ENCODE results near the gene ROPN1L. TPM values are rescaled to one million over a fixed set of nuclear protein-coding genes. Genes with fewer than 3 reads are reported as not detected.

The ROPN1L gene
- total and polyA plus RNA-seq, 2 of the 13 experiments (the other 11 are each of a cell fraction or from before 2014, with no cell fraction given) = not detected

- 0 out of 2 replicates have a peak, but pooled peaks have one; percentile 18 for TF ChIP-seq RAD51 (IDR thresholded peaks at IDR 0.05; ENCODE audit: borderline replicate concordance)
- no peak for TF ChIP-seq TRIM24 (CRISPR knock-in tag; IDR thresholded peaks at IDR 0.05)
- TF ChIP-seq, protein P1, sequence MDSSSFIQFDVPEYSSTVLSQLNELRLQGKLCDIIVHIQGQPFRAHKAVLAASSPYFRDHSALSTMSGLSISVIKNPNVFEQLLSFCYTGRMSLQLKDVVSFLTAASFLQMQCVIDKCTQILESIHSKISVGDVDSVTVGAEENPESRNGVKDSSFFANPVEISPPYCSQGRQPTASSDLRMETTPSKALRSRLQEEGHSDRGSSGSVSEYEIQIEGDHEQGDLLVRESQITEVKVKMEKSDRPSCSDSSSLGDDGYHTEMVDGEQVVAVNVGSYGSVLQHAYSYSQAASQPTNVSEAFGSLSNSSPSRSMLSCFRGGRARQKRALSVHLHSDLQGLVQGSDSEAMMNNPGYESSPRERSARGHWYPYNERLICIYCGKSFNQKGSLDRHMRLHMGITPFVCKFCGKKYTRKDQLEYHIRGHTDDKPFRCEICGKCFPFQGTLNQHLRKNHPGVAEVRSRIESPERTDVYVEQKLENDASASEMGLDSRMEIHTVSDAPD (CRISPR knock-in tag; IDR thresholded peaks at IDR 0.05) = no peak
- TF ChIP-seq TAF1 (CRISPR knock-in tag; IDR thresholded peaks at IDR 0.05) = no peak
Measured at GRCh38 chr5:10485142-10485795, 43.6 kb downstream of the ROPN1L start (continued).

DNA sequence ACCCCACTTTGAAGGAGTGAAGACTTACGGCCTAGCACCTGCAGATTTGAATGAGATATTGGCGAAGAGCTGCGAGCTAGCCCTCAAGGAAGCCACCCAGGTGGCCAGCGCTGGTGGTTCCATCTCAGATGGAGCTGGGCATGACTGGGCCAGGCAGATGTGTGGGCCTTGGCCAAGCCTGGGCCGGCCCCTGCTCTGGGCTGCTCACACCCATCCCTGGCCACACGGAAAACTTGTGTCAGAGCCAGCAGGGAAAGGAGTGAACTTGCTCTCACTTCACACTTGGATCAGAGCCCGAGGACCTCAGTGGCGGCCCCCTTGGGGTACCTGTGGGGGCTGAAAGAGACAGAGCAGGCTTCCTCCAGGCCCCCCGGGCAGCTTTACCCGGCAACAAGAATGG, 44.2 kb downstream of the ROPN1L start:
- Histone ChIP-seq H3K27me3 (ENCODE audit: control insufficient read depth in 1 of 2, insufficient read depth in 2 of 2, low read length in 2 of 2) (peaks cover 0 to 40% of the 10 kb centered on the region in 2 experiments; a peak in 4 of 5 replicates), H3K4me2 (ENCODE audit: low read depth, low read length) (no peak overlapping the region), H3K4me1 (ENCODE audit: insufficient read depth, low read length) (peaks cover 13% of the 10 kb centered on the region), H2AFZ (ENCODE audit: low read length) (no peak overlapping the region), H4K20me1 (ENCODE audit: insufficient read depth, low read length) (no peaks in the 10 kb centered on the region), H3K9me3 (ENCODE audit: low read length) (no peaks in the 10 kb centered on the region), H3K36me3 (replicated peaks in 1 of 2; ENCODE audit: control insufficient read depth in 1 of 2, insufficient read depth in 2 of 2, low read length in 2 of 2) (no peaks in the 10 kb centered on the region), H3K9ac (ENCODE audit: insufficient read depth, low read depth, low read length) (no peak overlapping the region), H3K79me2 (ENCODE audit: insufficient read depth, low read length) (no peaks in the 10 kb centered on the region), H3K27ac (ENCODE audit: extremely low read length, insufficient read depth, low read length) (no peak overlapping the region), H3K4me3 (replicated peaks in 1 of 3; ENCODE audit: insufficient read depth in 1 of 3, low read depth in 2 of 3, low read length in 3 of 3) (no peak overlapping the region)
- ChIA-PET POLR2A (no interaction called here), CTCF (ENCODE audit: low intra/inter-chr PET ratio, low total read pairs) (no interaction called here)
- intact Hi-C loops (cut with micrococcal nuclease; ENCODE audit: unreplicated experiment) = no loop called here
- BruUV-seq (replicated peaks) = no TSS peak
- TF ChIP-seq KDM1A (CRISPR knock-in tag; IDR thresholded peaks at IDR 0.05) (no peak), ZNF766 (CRISPR knock-in tag; IDR thresholded peaks at IDR 0.05; ENCODE audit: borderline replicate concordance) (no peak), MXI1 (IDR thresholded peaks at IDR 0.05; ENCODE audit: borderline replicate concordance, low read depth, low read length) (no peak), ZNF577 (CRISPR knock-in tag; IDR thresholded peaks at IDR 0.05; ENCODE audit: borderline replicate concordance, low read depth) (no peak), PHF20 (CRISPR knock-in tag; IDR thresholded peaks at IDR 0.05) (no peak), CREB1 (IDR thresholded peaks at IDR 0.05) (no peak), CREB1 (CRISPR knock-in tag; IDR thresholded peaks at IDR 0.05) (no peak), HCFC1 (IDR thresholded peaks at IDR 0.05; ENCODE audit: low read depth, low read length) (no peak), BRCA1 (CRISPR knock-in tag; IDR thresholded peaks at IDR 0.05) (no peak), ZNF7 (CRISPR knock-in tag; IDR thresholded peaks at IDR 0.05) (no peak), RAD51 (IDR thresholded peaks at IDR 0.05; ENCODE audit: borderline replicate concordance) (no peak), PCBP2 (optimal IDR thresholded peaks at IDR 0.05; ENCODE audit: low read depth, low read length, poor library complexity, severe bottlenecking) (no peak), TCF12 (IDR thresholded peaks at IDR 0.05) (no peak), TCF12 (CRISPR knock-in tag; IDR thresholded peaks at IDR 0.05) (no peak), ZNF558 (CRISPR knock-in tag; IDR thresholded peaks at IDR 0.05; ENCODE audit: borderline replicate concordance) (no peak)
- TF ChIP-seq, protein P2, sequence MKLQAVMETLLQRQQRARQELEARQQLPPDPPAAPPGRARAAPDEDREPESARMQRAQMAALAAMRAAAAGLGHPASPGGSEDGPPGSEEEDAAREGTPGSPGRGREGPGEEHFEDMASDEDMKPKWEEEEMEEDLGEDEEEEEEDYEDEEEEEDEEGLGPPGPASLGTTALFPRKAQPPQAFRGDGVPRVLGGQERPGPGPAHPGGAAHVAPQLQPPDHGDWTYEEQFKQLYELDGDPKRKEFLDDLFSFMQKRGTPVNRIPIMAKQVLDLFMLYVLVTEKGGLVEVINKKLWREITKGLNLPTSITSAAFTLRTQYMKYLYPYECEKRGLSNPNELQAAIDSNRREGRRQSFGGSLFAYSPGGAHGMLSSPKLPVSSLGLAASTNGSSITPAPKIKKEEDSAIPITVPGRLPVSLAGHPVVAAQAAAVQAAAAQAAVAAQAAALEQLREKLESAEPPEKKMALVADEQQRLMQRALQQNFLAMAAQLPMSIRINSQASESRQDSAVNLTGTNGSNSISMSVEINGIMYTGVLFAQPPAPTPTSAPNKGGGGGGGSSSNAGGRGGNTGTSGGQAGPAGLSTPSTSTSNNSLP (IDR thresholded peaks at IDR 0.05; ENCODE audit: low read depth, low read length) = no peak
- DNase-seq (ENCODE audit: low spot score) = no peak
- no peak for FAIRE-seq
- ATAC-seq = no peak
- in situ Hi-C loops (cut with HindIII; ENCODE audit: extremely low pct_ligation_motif_present, low pct_unique_long_range_greater_than_20kb) = no loop called here
- 65% methylated on average over 7 of the region's 10 CpGs for WGBS (ENCODE audit: low lambda C conversion rate)
